ENCODE data around the gene ACOX1.

The ACOX1 gene

DNA sequence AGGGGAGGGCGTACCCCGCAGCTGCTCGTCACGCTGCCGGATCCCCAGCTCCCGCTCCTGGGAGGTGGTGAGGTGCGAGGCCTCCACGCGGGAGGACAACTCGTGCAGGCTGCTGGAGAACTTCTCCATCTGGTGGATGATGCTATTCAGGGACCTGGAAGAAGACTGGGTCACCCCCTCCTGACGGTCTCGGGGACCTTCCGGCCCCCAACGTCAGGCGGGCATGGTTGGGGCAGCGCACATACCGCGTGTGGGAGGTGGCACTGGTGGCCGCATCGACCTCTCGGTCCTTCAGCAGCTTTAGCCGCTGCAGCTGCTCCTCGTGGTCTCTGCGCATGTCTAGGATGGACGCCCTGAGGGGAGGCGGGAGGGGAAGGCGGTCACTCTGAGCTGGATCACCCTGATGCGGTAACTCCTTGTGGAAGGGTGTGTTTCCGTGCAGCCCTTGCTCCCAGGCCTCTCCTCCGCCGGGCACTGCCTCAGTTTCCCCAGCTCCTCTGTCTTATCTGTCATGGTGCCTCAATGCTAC, 61.0 kb downstream of the ACOX1 start:
- in situ Hi-C loops (cut with HindIII; ENCODE audit: low pct_ligation_motif_present, low sequenced_read_pairs) = no loop called here
- no peak for TF ChIP-seq CTCF (IDR thresholded peaks at IDR 0.05; ENCODE audit: low read depth, low read length, missing control alignments)
- Histone ChIP-seq H3K27me3 (replicated peaks) (no peaks in the 10 kb centered on the region), H3K36me3 (replicated peaks) (no peaks in the 10 kb centered on the region), H3K4me3 (ENCODE audit: low read depth, low read length) (no peak overlapping the region), H3K27ac (no peak overlapping the region)
- no peak for DNase-seq

DNA sequence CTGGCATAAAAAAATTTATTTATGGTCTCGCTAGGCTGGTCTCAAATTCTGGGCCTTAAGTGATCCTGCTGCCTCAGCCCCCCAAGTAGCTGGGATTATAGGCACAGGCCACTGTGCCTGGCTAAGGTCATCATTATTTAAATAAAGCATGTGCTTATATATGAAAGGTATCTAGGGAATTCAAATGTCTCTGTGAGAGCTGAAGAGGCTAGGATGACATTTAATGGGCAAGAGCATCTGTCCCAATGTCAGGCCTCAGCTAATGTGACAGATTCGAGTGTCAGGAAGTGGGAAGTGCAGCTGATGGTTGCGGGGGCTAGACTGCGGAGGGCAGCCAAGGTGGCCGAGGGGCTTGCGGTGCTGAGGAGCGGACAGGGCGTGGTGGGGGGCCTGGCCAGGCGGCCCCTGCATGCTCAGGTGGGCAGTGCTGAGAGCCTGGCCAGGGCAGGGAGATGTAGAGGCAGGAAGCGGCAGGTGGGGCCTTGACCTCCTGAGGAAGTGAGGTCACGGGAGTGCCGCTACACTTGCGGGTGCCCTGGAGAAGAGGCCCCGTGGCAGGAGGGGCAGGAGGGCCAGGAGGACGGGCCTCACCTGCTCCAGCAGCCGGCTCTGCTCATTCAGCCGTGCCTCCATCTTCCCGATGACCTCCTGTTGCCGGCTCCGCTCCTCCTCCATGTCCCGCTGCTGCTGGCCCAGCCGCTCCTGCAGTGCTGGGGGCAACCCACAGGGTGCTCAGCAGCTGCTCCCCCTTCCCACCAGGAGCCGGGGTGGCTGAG, 61.6 kb downstream of the ACOX1 start:
- Histone ChIP-seq H3K4me3 (ENCODE audit: low read depth, low read length) (no peak overlapping the region), H3K27ac (no peak overlapping the region), H3K36me3 (replicated peaks) (no peaks in the 10 kb centered on the region), H3K27me3 (replicated peaks) (no peaks in the 10 kb centered on the region)
- DNase-seq = no peak
- no peak for TF ChIP-seq CTCF (IDR thresholded peaks at IDR 0.05; ENCODE audit: low read depth, low read length, missing control alignments)
- in situ Hi-C loops (cut with HindIII; ENCODE audit: low pct_ligation_motif_present, low sequenced_read_pairs) = no loop called here

- TF ChIP-seq CTCF (IDR thresholded peaks at IDR 0.05; ENCODE audit: low read depth, low read length, missing control alignments) = no peak
- Histone ChIP-seq H3K27ac (no peak overlapping the region), H3K27me3 (replicated peaks) (no peaks in the 10 kb centered on the region), H3K4me3 (ENCODE audit: low read depth, low read length) (no peak overlapping the region), H3K36me3 (replicated peaks) (no peaks in the 10 kb centered on the region)
- in situ Hi-C loops (cut with HindIII; ENCODE audit: low pct_ligation_motif_present, low sequenced_read_pairs) = no loop called here
- no peak for DNase-seq
These were observed 63.7 kb downstream of the ACOX1 start for GRCh38 chr17:75915268-75915667.

DNA sequence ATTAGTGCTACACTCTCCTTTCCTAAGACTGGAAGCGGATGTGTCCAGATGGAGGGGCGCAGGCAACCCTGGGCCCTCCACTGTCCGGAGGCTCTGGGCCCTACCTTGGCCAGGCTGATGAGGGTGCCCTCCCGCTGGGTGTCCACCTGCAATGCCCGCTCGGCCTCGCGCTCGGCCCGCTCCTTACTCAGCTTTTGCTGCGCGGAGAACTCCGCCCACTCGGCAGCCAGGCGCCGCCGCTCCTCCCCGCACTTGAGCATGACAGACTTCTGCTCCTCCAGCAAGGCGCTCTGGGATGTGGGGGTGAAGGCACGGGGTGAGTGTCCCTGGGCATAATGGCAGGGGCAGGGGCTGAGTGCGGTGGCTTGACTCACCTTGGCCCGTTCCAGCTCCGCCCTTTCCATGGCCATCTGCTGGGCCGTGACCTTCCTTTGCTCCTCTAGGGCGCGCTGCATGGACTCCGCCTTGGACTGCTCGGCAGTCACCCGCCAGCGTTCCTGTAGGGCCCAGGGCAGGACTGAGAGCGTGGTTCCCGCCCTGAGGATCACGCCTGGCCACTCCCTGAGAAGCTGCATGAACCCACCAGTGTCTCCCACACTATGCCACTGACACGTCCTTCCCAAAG, 64.2 kb downstream of the ACOX1 start:
- no peak for TF ChIP-seq CTCF (IDR thresholded peaks at IDR 0.05; ENCODE audit: low read depth, low read length, missing control alignments)
- H3K36me3 ChIP-seq (replicated peaks) = no peaks in the 10 kb centered on the region
- H3K4me3 ChIP-seq (ENCODE audit: low read depth, low read length) = no peak overlapping the region
- no peak for DNase-seq
- in situ Hi-C loops (cut with HindIII; ENCODE audit: low pct_ligation_motif_present, low sequenced_read_pairs) = no loop called here
- H3K27me3 ChIP-seq (replicated peaks) = no peaks in the 10 kb centered on the region
- H3K27ac ChIP-seq = no peak overlapping the region

- TF ChIP-seq CTCF (IDR thresholded peaks at IDR 0.05; ENCODE audit: low read depth, low read length, missing control alignments) = no peak
- Histone ChIP-seq H3K27me3 (replicated peaks) (no peaks in the 10 kb centered on the region), H3K27ac (no peak overlapping the region), H3K4me3 (ENCODE audit: low read depth, low read length) (no peak overlapping the region), H3K36me3 (replicated peaks) (no peaks in the 10 kb centered on the region)
- no peak for DNase-seq
- in situ Hi-C loops (cut with HindIII; ENCODE audit: low pct_ligation_motif_present, low sequenced_read_pairs) = no loop called here
These were observed 65.3 kb downstream of the ACOX1 start for GRCh38 chr17:75913537-75914210.
